MM.1S (cell line): ENCODE results near the gene PRRG4.

Experiments used
- DNase-seq: peaks from one replicate; pipeline ENCODE4 v3.0.0-alpha.2; 2015
- H2AFZ ChIP-seq: fragments of 300-600 bp; sonication (generic); 2 replicates; pipeline ENCODE4 v1.6.0; 2016; ENCODE audit warnings: antibody characterized with exemption, low read length
- H3F3A ChIP-seq: fragments of 300-600 bp; sonication (generic); 2 replicates; pipeline ENCODE4 v1.6.1; 2016; ENCODE audit warnings: mild to moderate bottlenecking, antibody characterized with exemption, low read length, moderate library complexity, mixed read lengths; ENCODE audit not compliant: insufficient read depth
- H3K27ac ChIP-seq: fragments of 300-600 bp; sonication (generic); 2 replicates; pipeline ENCODE4 v1.5.1; 2016; ENCODE audit warnings: mild to moderate bottlenecking, low read length
- H3K27me3 ChIP-seq: fragments of 300-600 bp; sonication (generic); replicated peaks from 2 replicates; pipeline ENCODE4 v1.6.0; 2016; ENCODE audit warnings: low read length; ENCODE audit not compliant: insufficient read depth
- H3K36me3 ChIP-seq: fragments of 300-600 bp; sonication (generic); replicated peaks from 2 replicates; pipeline ENCODE4 v1.6.1; 2016; ENCODE audit warnings: mild to moderate bottlenecking, low read length, mixed read lengths; ENCODE audit not compliant: insufficient read depth
- H3K4me1 ChIP-seq: fragments of 300-600 bp; sonication (generic); 2 replicates; pipeline ENCODE4 v1.6.1; 2016; ENCODE audit warnings: low read length, mixed read lengths
- H3K4me2 ChIP-seq: fragments of 300-600 bp; sonication (generic); 2 replicates; pipeline ENCODE4 v1.6.0; 2016; ENCODE audit warnings: low read depth, low read length
- H3K4me3 ChIP-seq: fragments of 300-600 bp; sonication (generic); 2 replicates; pipeline ENCODE4 v1.5.1; 2016; ENCODE audit warnings: low read length, mixed read lengths
- H3K79me2 ChIP-seq: fragments of 300-600 bp; sonication (generic); 2 replicates; pipeline ENCODE4 v1.6.1; 2016; ENCODE audit warnings: mixed run types, low read length, mixed read lengths
- H3K9ac ChIP-seq: fragments of 300-600 bp; sonication (generic); 2 replicates; pipeline ENCODE4 v1.6.1; 2016; ENCODE audit warnings: low read length, mixed read lengths
- H3K9me2 ChIP-seq: fragments of 300-600 bp; sonication (generic); replicated peaks from 2 replicates; pipeline ENCODE4 v1.6.1; 2016; ENCODE audit warnings: mild to moderate bottlenecking, low read length, mixed read lengths; ENCODE audit not compliant: insufficient read depth
- H3K9me3 ChIP-seq: fragments of 300-600 bp; sonication (generic); replicated peaks from 2 replicates; pipeline ENCODE4 v1.6.1; 2016; ENCODE audit warnings: mild to moderate bottlenecking, low read length, mixed read lengths; ENCODE audit not compliant: insufficient read depth
- H4K20me1 ChIP-seq: fragments of 300-600 bp; sonication (generic); 2 replicates; pipeline ENCODE4 v1.6.1; 2016; ENCODE audit warnings: mild to moderate bottlenecking, low read length, moderate library complexity, mixed read lengths; ENCODE audit not compliant: insufficient read depth
- EZH2 ChIP-seq: fragments of 300-600 bp; sonication (generic); optimal IDR thresholded peaks from 2 replicates; pipeline ENCODE3; 2017; ENCODE audit warnings: low read depth, mild to moderate bottlenecking, antibody characterized with exemption, low read length, mixed read lengths
- EZH2phosphoT487 ChIP-seq: fragments of 300-600 bp; sonication (generic); IDR thresholded peaks from 2 replicates; pipeline ENCODE4 v1.6.1; 2018; ENCODE audit warnings: antibody characterized with exemption, low read length
- TF ChIP-seq, protein P1 (sequence below): fragments of 300-600 bp; sonication (generic); IDR thresholded peaks from 2 replicates; pipeline ENCODE4 v1.5.1; 2016; ENCODE audit warnings: antibody characterized with exemption, low read length, mixed read lengths

The PRRG4 gene

DNA sequence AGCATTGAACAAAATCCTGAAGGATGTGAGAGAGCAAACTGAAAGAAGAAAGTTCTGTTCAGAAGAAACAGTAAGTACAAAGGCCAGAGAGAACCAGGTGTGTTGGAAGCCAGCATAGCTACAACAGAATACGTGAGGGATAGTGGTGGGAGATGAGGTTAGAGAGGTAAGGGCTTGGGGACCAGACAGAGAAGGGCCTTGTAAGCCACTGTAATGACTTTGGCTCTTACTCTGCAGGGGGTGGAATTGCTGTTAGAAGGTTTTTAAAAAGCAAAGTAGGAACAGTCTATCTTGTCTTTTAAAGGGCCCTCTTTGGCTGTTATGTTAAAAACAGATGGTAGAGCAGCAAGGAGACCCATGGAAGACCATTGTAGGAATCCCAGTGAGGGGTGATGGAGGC lies 4.2 kb downstream of the PRRG4 start:
- no peak for DNase-seq
- Histone ChIP-seq H3K4me3 (no peak overlapping the region), H2AFZ (no peak overlapping the region), H3K4me1 (peaks cover 4% of the 10 kb centered on the region; the same call in 1 of the 2 replicates), H3K9me2 (no peaks in the 10 kb centered on the region), H3K27ac (no peak overlapping the region), H3F3A (peaks cover 21% of the 10 kb centered on the region), H3K4me2 (no peak overlapping the region), H3K27me3 (no peaks in the 10 kb centered on the region), H3K9me3 (no peaks in the 10 kb centered on the region), H3K36me3 (no peaks in the 10 kb centered on the region; the same call in 1 of the 2 replicates), H3K9ac (no peak overlapping the region), H3K79me2 (peaks cover 11% of the 10 kb centered on the region; the same call in 1 of the 2 replicates), H4K20me1 (no peaks in the 10 kb centered on the region)
- TF ChIP-seq EZH2phosphoT487 (no peak), EZH2 (no peak)
- TF ChIP-seq, protein P1, sequence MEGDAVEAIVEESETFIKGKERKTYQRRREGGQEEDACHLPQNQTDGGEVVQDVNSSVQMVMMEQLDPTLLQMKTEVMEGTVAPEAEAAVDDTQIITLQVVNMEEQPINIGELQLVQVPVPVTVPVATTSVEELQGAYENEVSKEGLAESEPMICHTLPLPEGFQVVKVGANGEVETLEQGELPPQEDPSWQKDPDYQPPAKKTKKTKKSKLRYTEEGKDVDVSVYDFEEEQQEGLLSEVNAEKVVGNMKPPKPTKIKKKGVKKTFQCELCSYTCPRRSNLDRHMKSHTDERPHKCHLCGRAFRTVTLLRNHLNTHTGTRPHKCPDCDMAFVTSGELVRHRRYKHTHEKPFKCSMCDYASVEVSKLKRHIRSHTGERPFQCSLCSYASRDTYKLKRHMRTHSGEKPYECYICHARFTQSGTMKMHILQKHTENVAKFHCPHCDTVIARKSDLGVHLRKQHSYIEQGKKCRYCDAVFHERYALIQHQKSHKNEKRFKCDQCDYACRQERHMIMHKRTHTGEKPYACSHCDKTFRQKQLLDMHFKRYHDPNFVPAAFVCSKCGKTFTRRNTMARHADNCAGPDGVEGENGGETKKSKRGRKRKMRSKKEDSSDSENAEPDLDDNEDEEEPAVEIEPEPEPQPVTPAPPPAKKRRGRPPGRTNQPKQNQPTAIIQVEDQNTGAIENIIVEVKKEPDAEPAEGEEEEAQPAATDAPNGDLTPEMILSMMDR: no peak

DNA sequence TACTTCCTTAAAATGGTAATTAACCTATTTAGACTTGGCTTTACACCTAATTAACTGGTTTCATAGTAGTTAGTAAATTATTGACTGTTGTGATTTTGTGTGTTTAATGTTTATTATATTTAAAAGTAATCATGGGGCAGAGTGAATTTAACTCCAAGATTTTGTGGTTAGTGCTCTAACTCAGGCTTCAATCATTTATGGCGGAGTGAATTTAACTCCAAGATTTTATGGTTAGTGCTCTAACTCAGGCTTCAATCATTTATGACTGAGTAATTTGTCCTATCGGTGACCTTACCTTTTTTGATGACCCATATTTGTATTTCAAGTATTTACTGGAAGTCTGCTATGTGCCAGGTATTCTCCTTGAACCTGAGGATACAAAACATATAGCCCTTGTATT lies 7.2 kb downstream of the PRRG4 start:
- H4K20me1 ChIP-seq: no peaks in the 10 kb centered on the region
- TF ChIP-seq, protein P1: no peak
- TF ChIP-seq EZH2phosphoT487 (no peak), EZH2 (no peak)
- no peak overlapping the region for H3K4me2 ChIP-seq
- no peak overlapping the region for H3K9ac ChIP-seq
- H3K27ac ChIP-seq: no peak overlapping the region
- no peaks in the 10 kb centered on the region for H3K9me2 ChIP-seq
- 0 out of 2 replicates have a peak, but pooled peaks cover 4% of the 10 kb centered on the region for H3K79me2 ChIP-seq
- H2AFZ ChIP-seq: no peak overlapping the region
- no peaks in the 10 kb centered on the region for H3K27me3 ChIP-seq
- H3K4me1 ChIP-seq: 0 out of 2 replicates have a peak, but pooled peaks cover 3% of the 10 kb centered on the region
- H3K4me3 ChIP-seq: no peak overlapping the region
- no peaks in the 10 kb centered on the region; the same call in 1 of the 2 replicates for H3F3A ChIP-seq
- DNase-seq: no peak
- no peaks in the 10 kb centered on the region for H3K9me3 ChIP-seq
- no peaks in the 10 kb centered on the region; the same call in 1 of the 2 replicates for H3K36me3 ChIP-seq

DNA sequence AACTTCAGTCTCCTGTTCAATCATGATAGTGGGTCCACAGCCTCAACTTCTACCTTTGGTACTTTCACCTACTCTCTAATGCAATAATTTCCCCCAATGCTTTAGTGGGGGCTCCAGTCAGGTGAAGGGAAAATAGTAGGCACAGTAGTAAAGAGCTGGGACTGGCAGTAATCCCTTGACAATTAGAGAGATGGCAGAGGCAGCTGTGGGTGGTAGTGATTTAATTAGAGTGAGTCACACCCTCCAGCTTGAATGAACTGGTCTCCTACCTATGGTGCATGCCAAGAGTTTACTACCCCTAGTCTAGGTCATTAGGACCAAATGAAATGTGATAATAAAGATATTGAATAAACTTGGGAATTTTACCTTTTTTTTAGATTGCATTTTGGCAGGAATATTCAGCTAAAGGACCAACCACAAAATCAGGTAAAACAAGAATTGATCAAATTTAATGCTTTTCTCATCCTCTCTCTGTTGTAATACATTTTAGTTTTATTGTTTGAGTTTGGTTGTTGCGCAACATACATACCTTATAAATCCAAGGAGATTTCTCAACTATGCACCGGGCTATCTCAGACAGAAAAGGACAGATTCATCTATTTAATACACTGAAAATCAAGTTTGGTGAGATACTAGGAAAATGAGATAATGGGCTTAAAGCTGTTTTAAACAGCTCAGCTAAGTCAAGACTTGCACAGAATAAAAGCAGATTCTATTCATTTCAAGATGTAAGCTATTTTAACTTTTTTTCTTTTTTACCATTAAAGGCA lies 9.0 kb downstream of the PRRG4 start:
- Histone ChIP-seq H3K4me2 (no peak overlapping the region), H4K20me1 (no peaks in the 10 kb centered on the region), H3K4me1 (0 out of 2 replicates have a peak, but pooled peaks cover 3% of the 10 kb centered on the region), H3K27me3 (no peaks in the 10 kb centered on the region), H3K79me2 (0 out of 2 replicates have a peak, but pooled peaks cover 4% of the 10 kb centered on the region), H2AFZ (no peak overlapping the region), H3K9ac (no peak overlapping the region), H3K27ac (no peak overlapping the region), H3K9me3 (no peaks in the 10 kb centered on the region), H3K9me2 (no peaks in the 10 kb centered on the region), H3F3A (no peaks in the 10 kb centered on the region), H3K36me3 (no peaks in the 10 kb centered on the region; the same call in 1 of the 2 replicates), H3K4me3 (no peak overlapping the region)
- no peak for DNase-seq
- TF ChIP-seq EZH2phosphoT487 (no peak), EZH2 (no peak)
- TF ChIP-seq, protein P1: no peak
